NAMALWA (cell line): ENCODE results near the gene SLC10A3.
A peak's percentile ranks its signal among the peaks of the same experiment; 100 is the strongest.
"Not testable (repeated sequence)": the region's sequence is repeated elsewhere in the genome, so short reads cannot be mapped to it uniquely, and the experiment has no call there.

ENCODE experiments used
- DNase-seq: peaks from one replicate; pipeline ENCODE4 v3.0.0-alpha.2; 2015; ENCODE audit warnings: low spot score

SLC10A3 gene

DNA sequence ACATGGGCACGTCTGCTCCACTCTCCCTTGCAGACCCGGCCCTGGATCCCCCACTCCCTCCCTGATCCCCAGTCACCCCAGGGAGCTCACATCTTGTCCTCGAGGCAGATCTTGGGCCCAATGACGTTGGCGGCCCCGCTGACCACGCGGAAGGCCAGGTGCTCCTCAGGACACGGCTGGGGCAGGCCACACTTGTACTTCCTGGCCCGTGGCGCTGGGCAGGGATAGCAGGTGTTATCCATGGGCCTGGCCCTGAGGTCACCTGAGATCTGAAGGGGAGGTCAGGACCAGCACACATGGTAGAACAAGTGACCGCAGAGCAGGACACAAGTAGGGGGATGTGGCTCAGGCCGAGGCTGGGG, 17.9 kb upstream of the SLC10A3 start:
- no peak for DNase-seq

DNA sequence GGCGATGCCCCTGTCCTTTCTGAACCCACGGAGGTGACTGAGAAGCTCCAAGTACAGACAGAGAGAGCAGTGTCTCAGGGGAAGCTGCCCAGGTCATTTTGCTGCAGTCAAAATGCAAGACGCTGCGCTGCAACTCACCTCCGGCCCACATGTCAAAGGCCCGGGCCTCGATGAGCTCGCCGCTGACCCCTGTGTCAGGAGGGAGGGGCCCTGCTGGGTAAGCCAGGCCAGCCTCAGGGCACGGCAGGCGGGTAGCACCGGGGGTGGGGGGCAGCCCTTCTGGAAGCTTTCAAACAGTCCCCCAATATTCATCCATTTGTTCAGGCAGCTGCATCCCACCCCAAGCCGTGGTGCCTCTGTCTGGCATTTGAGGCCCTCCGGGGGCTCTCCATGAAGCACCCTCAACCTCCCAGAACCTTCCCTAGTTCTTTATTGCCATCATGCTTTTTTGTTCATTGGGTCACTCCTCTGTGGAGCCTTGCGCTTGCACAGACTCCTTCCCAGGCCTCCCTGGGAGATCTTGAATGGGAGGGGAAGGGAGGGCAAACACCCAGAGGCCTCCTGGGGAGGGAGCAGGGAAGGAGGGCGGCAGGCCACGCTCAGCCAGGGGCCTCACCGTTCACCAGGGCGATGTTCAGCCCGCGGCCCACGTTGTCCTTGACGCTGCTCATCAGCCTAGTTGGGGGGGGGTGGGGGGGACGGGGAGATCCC, 17.4 kb upstream of the SLC10A3 start:
- no peak for DNase-seq

DNA sequence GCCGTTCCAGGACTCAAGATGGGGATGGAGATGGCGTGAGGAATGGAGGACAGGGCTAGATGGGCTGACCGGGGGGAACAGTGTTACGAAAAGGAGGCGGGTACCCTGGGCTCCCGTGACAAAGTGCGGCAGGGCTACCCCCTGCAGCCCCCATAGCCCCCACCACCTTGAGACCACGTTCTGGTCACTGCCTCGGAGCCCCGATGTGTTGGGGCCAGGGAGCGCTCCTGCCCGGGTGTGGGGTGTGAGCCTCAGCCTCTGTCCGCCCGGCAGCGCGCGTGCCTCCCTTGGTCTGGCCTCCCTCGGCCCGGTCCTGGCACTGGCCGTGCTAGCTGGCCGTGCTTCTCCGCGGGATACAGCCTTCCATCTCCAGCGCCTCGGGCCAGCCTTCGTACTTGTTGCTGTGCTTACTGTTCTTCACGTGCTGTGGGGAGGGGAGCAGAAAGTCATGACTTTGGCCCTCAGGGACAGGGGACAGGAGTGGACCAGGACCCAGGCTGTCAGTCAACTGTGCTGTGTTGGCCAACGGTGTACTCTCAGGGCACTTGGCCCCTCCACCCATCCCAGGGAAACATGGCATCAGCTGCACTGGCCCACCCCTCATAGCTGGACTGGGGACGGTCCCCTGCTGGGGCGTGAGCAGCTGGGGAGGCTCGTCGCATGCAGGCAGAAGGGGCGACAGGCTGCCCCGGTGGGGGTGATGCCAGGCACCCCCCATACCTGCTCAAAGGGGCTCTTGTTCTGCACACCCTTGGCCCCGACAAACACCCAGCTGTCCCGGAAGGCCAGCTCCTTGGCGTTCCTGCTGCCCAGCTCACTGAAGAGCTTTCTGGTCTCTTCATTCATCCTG, 16.3 kb upstream of the SLC10A3 start:
- no peak for DNase-seq

DNA sequence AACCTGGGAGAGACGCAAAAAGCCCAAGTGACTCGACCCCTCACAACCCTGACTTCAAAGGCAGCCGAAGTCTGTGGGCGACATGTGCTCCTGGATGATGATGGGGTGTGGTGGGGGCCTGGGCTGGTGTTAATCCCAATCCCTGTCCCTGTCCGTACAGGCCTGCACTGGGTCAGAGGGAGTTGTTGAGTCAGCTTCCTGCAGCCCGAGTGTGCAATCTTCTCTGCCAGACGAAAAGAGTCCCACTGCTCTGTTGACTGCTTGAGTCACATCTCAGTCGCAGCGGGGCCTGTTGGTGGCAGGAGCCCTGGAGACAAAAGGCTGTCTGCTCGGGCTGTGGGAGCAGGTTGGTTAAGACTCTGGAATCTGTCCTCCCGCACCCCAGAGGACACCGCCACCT, 15.3 kb upstream of the SLC10A3 start:
- DNase-seq, result no peak

DNA sequence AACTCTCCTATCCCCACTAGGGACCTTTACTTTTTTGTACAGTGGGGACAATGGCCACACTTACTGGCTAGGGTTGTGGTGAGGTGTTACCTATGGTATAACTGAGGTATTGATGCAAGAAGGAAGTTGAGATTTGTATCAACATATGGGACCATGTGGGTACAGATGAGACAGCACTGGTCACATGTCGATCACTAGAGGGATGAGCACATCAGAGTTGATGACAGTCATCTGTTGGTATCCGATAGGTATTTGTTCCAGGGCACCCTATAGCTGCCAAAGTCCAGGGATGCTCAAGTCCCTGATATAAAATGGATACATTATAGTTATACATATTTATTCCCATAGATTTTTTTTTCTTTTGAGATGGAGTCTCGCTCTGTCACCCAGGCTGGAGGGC, 12.6 kb upstream of the SLC10A3 start:
- DNase-seq, result no peak

DNA sequence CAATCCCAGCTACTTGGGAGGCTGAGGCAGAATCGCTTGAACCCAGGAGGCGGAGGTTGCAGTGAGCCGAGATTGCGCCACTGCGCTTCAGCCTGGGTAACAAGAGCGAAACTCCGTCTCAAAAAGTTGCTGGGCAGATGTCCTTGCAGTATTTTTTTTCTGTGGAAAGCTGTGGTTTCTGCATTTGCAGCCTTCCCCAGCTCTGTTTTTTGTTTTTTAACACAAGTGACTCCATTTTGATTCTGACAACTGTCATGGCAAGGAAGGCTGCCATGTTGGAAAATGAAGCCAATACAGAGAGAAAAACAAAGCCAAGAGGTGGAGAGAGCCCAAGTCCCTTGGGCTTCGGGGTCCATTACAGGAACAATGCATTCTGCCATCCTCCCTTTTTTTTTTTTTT, 11.7 kb upstream of the SLC10A3 start:
- no peak for DNase-seq

DNA sequence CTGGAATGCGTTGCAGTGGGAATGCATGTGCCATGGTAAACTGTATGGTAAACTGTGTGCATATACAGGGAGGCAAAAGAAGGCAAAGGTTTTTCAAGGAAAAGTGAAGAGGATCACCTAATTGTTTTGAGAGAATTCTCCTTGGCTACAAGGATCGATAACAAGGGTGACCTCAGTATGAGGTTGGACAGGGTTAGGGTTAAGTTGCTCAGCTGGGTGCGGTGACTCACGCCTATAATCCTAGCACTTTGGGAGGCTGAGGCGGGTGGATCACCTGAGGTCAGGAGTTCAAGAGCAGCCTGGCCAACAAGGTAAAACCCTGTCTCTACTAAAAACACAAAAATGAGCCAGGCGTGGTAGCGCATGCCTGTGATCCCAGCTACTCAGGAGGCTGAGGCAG, 11.0 kb upstream of the SLC10A3 start:
- not testable (repeated sequence) for DNase-seq

DNA sequence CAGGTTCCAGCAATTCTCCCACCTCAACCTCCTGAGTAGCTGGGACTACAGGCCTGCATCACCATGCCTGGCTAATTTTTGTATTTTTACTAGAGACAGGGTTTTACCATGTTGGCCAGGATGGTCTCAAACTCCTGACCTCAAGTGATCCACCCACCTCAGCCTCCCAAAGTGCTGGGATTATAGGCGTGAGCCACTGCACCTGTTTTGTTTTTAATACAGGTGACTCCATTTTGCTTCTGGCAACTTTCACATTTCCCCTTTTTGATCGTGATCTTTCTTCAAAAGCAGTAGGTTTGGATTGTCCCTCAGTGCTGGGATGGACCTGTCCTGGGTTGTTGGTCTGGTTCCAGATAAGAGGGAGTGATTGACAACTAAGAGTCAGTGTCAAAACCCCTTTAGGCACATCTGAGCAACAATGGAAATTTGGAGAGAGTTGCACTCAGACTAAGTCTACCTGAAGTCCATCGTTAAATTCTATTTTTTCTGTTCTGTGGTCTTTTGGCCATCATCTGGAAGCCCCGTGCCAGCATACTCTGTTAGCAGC, 6.2 kb upstream of the SLC10A3 start:
- not testable (repeated sequence) for DNase-seq

DNA sequence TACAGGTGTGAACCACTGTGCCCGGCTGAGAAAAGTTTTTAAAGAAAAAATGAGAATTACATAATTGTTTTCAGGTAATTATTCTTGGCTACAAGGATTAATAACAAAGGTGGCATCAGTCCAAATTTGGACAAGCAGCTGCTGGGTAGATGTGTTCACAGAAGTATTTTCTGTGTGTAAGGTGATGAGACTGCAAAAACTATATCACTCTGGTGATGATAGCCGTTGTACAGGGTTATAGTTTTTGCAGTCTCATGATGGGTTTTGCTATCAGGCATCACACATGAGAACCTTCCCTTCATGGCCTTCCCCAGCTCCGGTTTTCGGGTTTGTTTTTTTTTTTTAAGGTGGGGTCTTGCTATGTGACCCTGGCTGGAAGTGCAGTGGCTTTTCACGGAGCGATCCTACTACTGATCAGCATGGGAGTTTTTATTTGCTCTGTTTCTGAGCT, 5.1 kb upstream of the SLC10A3 start:
- no peak for DNase-seq

DNA sequence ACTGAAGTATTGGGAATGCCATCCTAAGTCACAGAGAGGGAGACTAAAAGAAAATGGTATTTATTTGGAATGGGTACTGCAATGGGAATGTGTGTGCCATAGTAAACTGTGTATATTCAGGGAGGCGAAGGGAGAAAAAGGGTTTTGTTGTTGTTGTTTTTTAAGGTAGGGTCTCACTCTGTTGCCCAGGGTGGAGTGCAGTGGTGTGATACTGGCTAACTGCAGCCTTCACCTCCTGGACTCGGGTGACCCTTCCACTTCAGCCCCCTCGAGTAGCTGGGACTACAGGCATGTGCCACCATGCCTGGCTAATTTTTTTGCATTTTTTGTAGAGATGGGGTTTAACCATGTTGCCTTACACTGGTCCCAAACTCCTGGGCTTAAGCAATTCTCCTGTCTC, 4.3 kb upstream of the SLC10A3 start:
- DNase-seq, result no peak

DNA sequence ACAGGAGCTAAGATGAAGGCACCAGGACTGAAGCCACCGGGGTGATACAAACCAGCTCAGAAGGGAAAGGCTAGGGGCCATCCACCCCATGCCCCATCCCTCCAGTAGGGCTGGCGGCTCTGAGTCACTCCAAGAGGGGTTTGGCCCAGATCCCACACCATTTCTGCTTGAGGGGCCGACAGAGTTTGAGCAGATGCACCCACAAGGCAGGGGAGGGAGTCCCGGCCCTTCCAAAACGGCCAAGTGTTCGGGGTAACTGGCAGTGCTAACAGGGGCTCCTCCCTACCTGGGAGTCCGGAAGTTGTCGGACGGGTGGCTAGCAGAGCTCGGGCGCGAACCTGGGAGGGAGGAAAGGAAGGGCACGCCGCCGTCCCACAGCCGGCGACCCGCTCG, 412 bp downstream of the SLC10A3 start:
- peak; percentile 31 for DNase-seq

DNA sequence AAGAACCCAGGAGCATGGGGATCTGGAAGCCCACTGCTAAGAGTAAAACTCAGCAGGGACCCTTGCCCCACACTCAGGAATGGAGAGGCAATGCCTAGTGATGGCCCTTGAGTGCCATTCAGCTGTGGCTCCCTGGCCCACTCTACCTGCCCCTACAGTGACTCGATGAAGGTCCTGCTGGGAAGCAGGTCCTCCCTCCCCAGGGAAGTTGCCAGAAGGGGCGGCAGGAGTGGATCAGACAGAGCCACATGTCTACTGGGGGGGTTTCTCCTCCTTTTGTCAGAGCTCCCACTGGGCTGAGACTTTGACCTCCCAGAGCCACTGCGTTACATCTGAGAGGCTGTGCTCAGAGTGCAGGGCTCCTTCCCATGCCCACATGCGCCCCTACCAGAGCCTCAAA, 1.2 kb downstream of the SLC10A3 start:
- DNase-seq, result no peak

DNA sequence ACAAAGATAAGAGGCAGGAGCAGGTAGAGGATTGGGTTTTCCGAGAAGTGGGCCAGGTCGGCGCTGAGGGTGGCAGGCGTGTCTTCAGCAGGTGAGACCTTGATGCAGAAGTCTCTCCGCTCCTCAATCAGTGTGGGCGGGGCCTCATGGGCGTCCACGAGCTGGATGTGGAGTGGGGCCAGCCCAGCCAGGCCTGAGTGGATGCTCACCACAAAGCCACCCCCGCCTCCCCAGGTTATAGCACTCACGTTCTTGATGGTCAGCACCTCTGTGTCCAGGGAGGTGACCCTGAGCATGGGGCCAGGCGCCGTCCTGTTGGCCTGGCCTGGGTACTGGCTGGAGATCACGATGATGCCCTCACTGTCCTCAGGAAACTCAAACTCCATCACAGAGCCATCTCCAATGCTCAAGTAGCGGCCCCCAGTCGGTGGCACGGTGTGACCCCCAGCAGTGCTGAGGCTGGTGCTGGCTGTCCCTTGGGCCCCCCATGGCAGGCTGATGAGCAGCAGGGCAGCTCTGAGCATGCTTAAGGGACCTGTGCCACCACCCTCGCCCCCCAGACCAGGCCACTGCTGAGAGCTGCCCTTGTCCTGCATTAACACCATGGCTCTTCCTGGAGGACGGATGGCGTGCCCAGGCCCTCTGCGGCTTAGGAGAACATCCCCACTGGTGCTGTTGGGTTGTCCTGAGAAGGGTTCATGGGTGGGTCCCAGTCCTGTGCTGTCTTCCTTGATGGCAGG, 1.9 kb downstream of the SLC10A3 start:
- no peak for DNase-seq

DNA sequence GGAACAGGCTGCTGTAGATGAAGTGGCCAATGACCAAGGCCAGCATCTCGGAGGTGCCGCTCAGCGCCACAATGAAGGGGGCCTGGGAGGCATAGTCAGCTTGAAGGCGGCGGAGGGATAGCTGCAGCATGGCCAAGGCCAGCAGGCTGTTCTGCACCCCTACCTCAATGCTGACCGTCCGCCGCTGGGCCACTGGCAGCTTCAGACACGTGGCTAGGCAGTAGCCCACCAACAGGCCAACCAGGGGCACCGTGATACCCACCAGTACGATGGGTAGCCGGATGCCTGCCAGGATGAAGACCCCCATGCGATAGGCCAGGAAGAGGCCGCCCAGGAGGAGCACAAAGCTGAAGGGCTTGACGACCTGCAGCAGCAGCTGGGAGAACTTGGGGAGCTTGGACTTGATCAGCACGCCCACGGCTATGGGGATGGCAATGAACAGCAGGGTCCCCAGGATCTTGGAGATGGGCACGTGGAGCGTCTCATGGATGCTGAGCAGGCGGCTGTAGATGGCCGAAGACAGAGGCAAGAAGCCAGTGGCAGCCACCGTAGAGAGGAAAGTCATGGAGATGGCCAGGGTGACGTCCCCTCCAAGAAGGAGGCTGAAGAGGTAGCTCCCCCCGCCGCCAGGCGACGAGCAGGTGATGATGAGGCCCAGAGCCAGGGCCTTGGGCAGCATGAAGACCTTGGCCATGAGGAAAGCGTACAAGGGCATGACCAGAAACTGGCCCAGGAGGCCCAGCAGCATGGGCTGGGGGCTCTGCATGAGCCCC, 2.7 kb downstream of the SLC10A3 start:
- no peak for DNase-seq

DNA sequence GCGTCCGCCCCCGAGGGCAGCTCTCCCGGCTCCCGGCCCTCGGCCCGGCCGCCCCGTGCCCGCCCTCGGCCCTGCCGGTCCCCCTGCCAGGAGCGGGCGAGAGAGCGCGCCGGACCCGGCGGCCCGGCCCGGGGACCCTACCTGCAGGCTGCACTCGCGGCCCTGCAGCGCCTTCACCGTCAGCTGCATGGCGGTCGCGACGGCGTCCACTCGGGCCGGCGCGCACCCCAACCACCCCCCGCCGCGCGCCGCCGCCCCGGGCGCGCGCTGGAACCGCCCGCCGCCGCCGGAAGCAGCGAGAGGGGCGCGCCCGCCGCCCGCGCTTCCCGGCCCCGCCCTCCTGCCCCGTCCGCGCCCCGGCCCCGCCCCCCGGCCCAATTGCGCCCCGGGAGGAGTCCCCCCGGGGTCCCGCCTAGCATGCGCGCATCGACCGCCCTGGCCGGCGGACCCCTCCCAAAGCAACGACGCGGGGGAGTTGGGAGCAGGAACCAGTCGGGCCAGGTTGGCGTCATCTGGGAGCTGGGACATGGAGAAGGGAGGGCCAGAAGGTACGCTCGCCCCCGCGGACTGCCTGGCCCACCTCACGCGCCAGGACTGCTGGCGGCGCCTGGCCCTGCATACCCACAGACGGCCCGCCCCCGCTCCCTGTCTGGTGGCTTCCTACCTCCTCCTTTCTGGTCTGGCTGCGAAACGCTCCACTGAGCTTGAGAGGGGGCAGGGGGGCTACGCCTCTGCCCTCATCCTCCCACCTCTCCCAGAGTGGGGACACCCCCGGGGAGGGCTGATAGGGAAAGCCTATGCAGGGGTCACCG, 3.8 kb downstream of the SLC10A3 start, which contains the start of gene UBL4A:
Gene UBL4A (minus strand): TSS at position 220 of the 812 bp plus-strand sequence. CDS start 31 bp downstream, at position 189.
- peak; percentile 42 for DNase-seq

DNA sequence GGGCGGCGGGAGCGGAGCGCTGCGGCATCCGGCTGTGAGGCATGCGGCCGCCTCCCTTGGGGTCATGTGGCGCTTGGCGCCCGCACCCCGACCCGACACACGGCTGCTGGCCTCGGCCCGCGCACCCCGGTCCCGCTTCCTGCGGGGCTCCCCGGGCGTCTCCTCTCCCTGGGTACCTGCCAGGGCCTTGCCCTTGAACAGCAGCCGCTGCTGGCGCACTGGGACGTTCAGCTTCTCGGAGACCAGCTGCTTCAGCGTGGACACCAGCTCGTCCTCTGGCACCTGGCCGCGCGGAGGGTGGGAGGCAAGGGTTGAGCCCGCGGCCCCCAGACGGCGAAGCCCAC, 4.4 kb downstream of the SLC10A3 start:
- DNase-seq, result peak; percentile 37

DNA sequence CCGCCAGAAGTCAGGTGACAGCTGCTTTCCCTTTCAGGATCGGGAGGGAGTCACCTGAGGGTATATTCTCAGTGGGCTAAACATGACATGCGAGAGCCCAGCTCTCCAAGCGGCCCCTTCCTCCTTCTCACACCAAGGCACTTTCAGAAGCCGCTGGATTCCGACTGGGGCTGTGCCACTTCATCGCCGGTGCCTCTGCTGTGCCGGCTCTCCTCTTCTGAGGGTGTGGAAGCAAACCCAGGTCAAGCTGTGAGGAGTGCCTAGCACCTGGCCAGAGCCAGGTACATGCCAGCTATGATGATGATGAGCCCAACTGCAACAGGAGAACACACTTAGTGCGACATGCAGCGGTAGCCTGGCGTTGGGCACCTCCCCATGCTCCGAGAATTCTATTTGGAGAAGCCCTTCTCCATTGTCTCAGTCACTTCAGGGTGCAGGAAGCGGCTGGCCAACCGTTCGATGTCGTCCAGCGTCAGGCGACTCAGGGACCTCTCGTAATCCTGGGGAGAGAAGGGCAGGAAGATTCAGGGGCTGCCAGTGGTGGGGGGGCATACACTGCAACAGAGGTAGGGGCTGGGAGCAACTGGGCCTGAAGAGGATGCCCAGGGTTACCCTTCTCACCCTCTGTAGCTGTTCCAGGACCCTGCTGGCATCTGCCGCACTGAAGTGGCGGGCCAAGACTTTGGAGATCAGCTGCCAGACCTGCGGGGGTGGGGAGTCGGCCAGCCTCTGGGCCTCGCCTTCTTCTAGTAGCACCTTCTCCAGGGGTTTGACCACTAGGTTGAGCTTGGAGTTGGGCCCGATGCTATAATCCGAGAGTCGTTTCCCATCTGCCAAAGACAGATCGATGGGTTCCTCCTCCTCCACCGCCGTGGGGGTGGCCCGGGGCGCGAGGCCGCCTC, 5.0 kb downstream of the SLC10A3 start:
- DNase-seq, result no peak

DNA sequence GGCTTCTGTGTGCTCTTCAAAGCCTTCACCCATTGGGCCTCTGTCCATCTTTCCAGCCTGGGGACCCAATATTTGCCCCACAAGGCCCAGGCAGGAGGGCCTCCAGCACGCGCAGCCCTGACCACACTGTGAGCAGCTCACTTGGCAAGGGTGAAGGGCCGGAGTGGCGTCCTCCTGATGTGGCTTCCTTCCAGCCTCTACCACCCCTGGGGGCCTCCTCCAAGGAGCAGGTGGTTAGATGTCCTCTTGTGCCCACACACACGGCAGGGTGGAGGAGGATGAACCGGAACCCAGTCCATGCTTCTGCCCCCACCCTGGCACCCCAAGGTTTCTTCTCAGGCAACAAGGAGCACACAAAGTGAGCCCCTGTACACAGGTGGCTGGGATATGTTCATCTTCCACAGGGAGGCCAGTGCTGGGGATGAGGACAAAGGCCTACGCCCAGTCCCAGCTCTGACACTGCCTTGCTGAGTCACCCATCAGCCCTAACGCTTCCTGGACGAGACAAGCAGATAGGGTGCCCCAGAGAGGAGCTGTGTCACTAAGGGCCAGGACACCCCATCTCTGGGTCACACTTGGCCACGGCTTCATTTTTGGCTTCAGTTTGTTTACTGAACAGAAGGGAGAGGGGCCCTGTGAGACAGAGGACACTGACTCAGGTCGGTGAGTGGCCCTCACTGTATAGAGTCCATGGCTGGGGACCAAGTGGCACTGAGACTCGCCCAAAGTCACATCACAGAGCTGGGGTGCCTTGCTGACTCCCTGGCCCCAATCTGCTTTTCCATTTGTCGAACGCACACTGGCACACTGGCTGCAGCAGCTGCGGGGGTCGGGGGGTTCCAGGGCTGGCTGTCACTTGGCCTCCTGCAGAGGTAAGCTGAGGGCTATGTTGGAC, 5.9 kb downstream of the SLC10A3 start:
- no peak for DNase-seq

DNA sequence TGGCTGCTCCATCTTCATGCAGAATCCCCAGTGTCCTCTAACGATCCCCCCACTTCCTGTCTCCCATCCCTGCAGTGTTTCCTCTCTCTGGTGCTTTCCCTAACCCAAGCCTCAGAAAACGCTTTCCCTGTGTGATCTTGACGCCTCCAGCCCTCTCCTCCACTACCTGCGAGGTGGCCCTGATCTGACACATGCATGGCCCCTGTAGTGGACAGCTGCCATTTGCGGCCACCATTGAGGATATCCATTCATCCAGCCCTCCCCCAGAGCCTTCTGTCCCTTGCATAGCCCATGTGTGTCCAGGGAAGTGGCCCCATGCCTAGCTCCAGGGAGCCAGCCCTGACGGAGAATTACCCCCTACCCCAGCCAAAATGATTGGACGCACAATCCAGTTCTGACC, 7.1 kb downstream of the SLC10A3 start:
- no peak for DNase-seq
